ENCODE measurements around the gene EFR3B. TPM values are rescaled to one million over a fixed set of nuclear protein-coding genes. Genes with fewer than 3 reads are reported as not detected.
A peak's percentile ranks its signal among the peaks of the same experiment; 100 is the strongest.

Gene EFR3B
- total and polyA plus RNA-seq, 2 of the 13 experiments (the other 11 are each of a cell fraction or from before 2014, with no cell fraction given): 0.42 TPM

- no peak for TF ChIP-seq ETV5 (CRISPR knock-in tag; IDR thresholded peaks at IDR 0.05; ENCODE audit: borderline replicate concordance)
- TF ChIP-seq ZNF256 (CRISPR knock-in tag; conservative IDR thresholded peaks at IDR 0.05): no peak
- no peak for TF ChIP-seq MXD1 (CRISPR knock-in tag; IDR thresholded peaks at IDR 0.05)
- TF ChIP-seq KAT7 (CRISPR knock-in tag; IDR thresholded peaks at IDR 0.05; ENCODE audit: borderline replicate concordance): no peak
- TF ChIP-seq ZNF552 (CRISPR knock-in tag; IDR thresholded peaks at IDR 0.05; ENCODE audit: borderline replicate concordance): no peak
- no peak for TF ChIP-seq ATRX (CRISPR knock-in tag; IDR thresholded peaks at IDR 0.05; ENCODE audit: borderline replicate concordance)
- no peak for TF ChIP-seq ZNF770 (CRISPR knock-in tag; IDR thresholded peaks at IDR 0.05)
- no peak for TF ChIP-seq MNT (IDR thresholded peaks at IDR 0.05)
- TF ChIP-seq ZSCAN22 (CRISPR knock-in tag; IDR thresholded peaks at IDR 0.05): no peak
- TF ChIP-seq MED1 (CRISPR knock-in tag; IDR thresholded peaks at IDR 0.05): no peak
- no peak for TF ChIP-seq ZNF20 (CRISPR knock-in tag; IDR thresholded peaks at IDR 0.05)
- TF ChIP-seq ZC3H4 (CRISPR knock-in tag; IDR thresholded peaks at IDR 0.05; ENCODE audit: borderline replicate concordance): no peak
- TF ChIP-seq ZNF138 (CRISPR knock-in tag; IDR thresholded peaks at IDR 0.05; ENCODE audit: low read depth): no peak
- TF ChIP-seq MYNN (CRISPR knock-in tag; IDR thresholded peaks at IDR 0.05; ENCODE audit: low read depth): no peak
- TF ChIP-seq NFE2L1 (CRISPR knock-in tag; IDR thresholded peaks at IDR 0.05; ENCODE audit: borderline replicate concordance): no peak
- no peak for TF ChIP-seq KDM4B (CRISPR knock-in tag; IDR thresholded peaks at IDR 0.05)
- TF ChIP-seq ZNF3 (CRISPR knock-in tag; IDR thresholded peaks at IDR 0.05): no peak
- no peak for TF ChIP-seq HOXA3 (CRISPR knock-in tag; IDR thresholded peaks at IDR 0.05)
- TF ChIP-seq ZFP41 (CRISPR knock-in tag; IDR thresholded peaks at IDR 0.05; ENCODE audit: borderline replicate concordance): 0 out of 2 replicates have a peak, but pooled peaks have one; percentile 48
- TF ChIP-seq ZNF24 (IDR thresholded peaks at IDR 0.05): no peak
- TF ChIP-seq RBM39 (IDR thresholded peaks at IDR 0.05; ENCODE audit: low read depth, low read length, poor library complexity, severe bottlenecking): peak; percentile 23
- TF ChIP-seq HDAC2 (CRISPR knock-in tag; IDR thresholded peaks at IDR 0.05): no peak
- TF ChIP-seq IRX3 (CRISPR knock-in tag; IDR thresholded peaks at IDR 0.05; ENCODE audit: borderline replicate concordance, low read depth): no peak
These were observed 705 bp downstream of the EFR3B start (continued) for GRCh38 chr2:25042321-25043240.
